Right cardiac atrium (tissue), 5 donors: ENCODE data around the gene ZNF335. TPM values are rescaled to one million over a fixed set of nuclear protein-coding genes. Genes with fewer than 3 reads are reported as not detected.

ENCODE experiments used
- ATAC-seq, 2 donors: fragments of 200-7000 bp; cut with Tn5 transposase; one replicate each; pipeline versions ENCODE4 v1.8.0 to v1.9.1; 2020; ENCODE audit warnings: moderate library complexity in 2 of 2, mild to moderate bottlenecking in 1 of 2
- DNase-seq, 3 donors: peaks; one replicate each; pipeline ENCODE4 v3.0.0-alpha.2; 2020
- H3K27ac ChIP-seq: one replicate; pipeline ENCODE4 v1.5.1; 2013; ENCODE audit warnings: mild to moderate bottlenecking, low read length, control low read depth, moderate library complexity
- H3K27me3 ChIP-seq: one replicate; pipeline ENCODE4 v1.6.1; 2013; ENCODE audit not compliant: control insufficient read depth, insufficient read depth
- H3K4me1 ChIP-seq: one replicate; pipeline ENCODE4 v1.6.1; 2013; ENCODE audit warnings: low read length; ENCODE audit not compliant: control insufficient read depth, insufficient read depth
- H3K4me3 ChIP-seq: one replicate; pipeline ENCODE4 v1.5.1; 2013; ENCODE audit warnings: low read length, control low read depth
- H3K9me3 ChIP-seq: one replicate; pipeline ENCODE4 v1.6.1; 2013; ENCODE audit warnings: low read length; ENCODE audit not compliant: control insufficient read depth
- WGBS: extraction: QIAGEN DNeasy Blood & Tissue Kit; methylation state at CpG from one replicate; pipeline ENCODE4 v1.1.7; 2013; 5-methylcytosine and 5-hydroxymethylcytosine counted together
- intact Hi-C, 4 donors: fragments of 100-400 bp; cut with DNase I; formaldehyde crosslinking; loops; one replicate each; pipeline versions ENCODE4 v1.11.0 to v1.14.0; 2022 to 2023
- polyA plus RNA-seq: library from polyadenylated mRNA; stranded (reverse); fragments of 200-250 nt; gene quantifications from one replicate; pipeline ENCODE4 v1.2.3, GENCODE V29; 2013
- total RNA-seq, 4 donors: library from RNA; stranded (reverse); fragmentation: NEBNext Ultra II Directional; extraction: Animal tissue kit (Norgen Biotek cat#: 25700); gene quantifications; one replicate each; pipeline ENCODE4 v1.2.1, GENCODE V29; 2021
- donor health status: healthy with polysubstance abuse.
- donor health status: DM: no; HTN: yes; CAD: no.
- donor health status: DM: no; HTN: no; CAD: no.
- donor health status: DM: no; HTN: yes; CAD: no; lungs with severe emphysema.
- donor health status: DM: yes; HTN: yes; CAD: no.

The ZNF335 gene
- total and polyA plus RNA-seq, 5 donors = 6.4 to 10.1 (median 8.5) TPM

DNA sequence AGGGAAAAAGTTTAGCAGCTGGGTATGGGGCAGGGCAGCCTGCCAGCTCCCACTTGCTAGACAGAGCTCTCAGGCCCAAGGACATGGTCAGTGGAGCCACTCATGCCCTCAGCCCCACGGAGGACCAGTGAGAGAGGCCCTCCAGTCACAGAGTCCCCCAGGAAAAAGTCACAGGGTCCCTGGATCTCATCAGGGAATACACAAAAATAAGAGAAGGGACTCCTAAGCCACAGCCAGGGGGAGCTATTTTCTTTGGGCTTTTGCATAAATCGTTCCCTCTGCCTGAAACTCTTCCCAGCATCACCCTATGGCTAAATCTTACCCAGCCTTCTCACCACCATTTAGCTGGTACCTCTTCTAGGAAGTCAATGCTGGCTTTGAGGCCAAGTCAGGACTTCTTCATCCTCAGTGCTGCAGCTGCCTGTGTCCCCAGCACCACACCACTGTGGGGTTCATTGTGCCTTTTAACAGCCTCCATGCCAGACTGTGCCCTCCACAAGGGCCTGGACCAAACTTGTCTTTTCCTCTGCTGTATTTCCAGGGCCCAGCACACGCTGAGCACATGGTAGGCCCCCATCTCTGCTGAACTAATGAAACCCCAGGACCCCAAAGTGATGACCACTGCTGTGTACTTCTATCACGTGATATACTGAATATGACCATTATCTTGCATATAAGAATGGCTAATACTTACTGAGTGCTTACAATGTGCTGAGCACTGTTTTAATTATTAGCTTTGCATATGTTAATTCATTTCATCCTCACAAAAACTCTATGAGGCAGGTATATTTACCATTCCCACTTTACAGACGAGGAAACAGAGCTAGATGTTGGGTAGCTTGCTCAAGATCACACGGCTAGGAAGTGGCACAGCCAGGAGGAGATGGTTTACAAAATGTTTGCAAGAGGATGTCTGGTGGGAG is 2.0 kb downstream of the ZNF335 start:
- intact Hi-C loops = loop anchor here in 3 of 4 donors (10.0 kb wide), 4 partner anchors 75 to 175 kb away; partner anchors contain the start of genes CTSA (in 1 of the 3), DNTTIP1 (in 1 of the 3), NEURL2 (in 1 of the 3) and TNNC2 (in 1 of the 3)

GRCh38 chr20:45968801-45969711 is 2.9 kb downstream of the ZNF335 start:
- 83% methylated on average over 14 of the region's 14 CpGs for WGBS
- Histone ChIP-seq H3K27me3 (no peaks in the 10 kb centered on the region), H3K4me1 (no peaks in the 10 kb centered on the region), H3K27ac (no peak overlapping the region), H3K9me3 (no peaks in the 10 kb centered on the region), H3K4me3 (no peak overlapping the region)
- intact Hi-C loops = loop anchor here in 3 of 4 donors (10.0 kb wide), 4 partner anchors 74 to 174 kb away; partner anchors contain the start of genes CTSA (in 1 of the 3), DNTTIP1 (in 1 of the 3), NEURL2 (in 1 of the 3) and TNNC2 (in 1 of the 3)
- ATAC-seq = no peak
- peak in 2 of 3 donors; percentile 57 to 64 for DNase-seq

More for the DNA sequence above, 2.0 kb downstream of the ZNF335 start:
- Histone ChIP-seq H3K9me3 (no peaks in the 10 kb centered on the region), H3K27ac (no peak overlapping the region), H3K27me3 (no peaks in the 10 kb centered on the region), H3K4me1 (no peaks in the 10 kb centered on the region), H3K4me3 (peak overlapping the region; percentile 85)
- ATAC-seq (no peak), DNase-seq (peak in 2 of 3 donors; percentile 9 to 63)
- 41% methylated on average over 6 of the region's 6 CpGs for WGBS

GRCh38 chr20:45968081-45968671 is 3.8 kb downstream of the ZNF335 start:
- no peak for ATAC-seq
- intact Hi-C loops = loop anchor here in 3 of 4 donors (10.0 kb wide), 4 partner anchors 73 to 173 kb away; partner anchors contain the start of genes CTSA (in 1 of the 3), DNTTIP1 (in 1 of the 3), NEURL2 (in 1 of the 3) and TNNC2 (in 1 of the 3)

DNA sequence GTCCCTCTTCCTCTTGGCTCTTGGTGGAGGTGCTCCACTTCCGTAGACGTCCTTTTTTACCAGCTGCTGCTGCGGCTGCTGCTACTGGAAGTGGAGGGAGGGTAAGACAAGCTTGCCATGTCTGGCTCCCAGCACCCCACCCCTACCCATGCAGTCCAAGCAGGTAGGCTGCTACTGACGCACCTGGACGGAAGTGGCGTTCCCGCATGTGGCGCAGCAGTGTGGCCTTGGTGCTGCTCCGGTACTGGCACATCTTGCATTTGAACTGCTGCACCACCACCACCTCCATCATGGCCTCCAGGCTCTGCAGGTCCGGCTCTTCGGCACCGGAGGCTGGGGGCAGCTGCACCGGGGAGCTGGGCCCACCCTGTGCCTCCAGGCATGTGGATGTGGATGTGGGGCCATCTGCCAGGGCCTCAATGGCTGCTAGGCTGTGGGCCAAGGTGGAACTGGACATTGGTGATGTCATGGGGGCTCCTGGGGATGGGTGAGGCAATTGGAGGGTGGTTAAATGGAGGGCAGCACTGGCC is 4.4 kb downstream of the ZNF335 start:
- intact Hi-C loops = loop anchor here in 3 of 4 donors (10.0 kb wide), 4 partner anchors 73 to 173 kb away; partner anchors contain the start of genes CTSA (in 1 of the 3), DNTTIP1 (in 1 of the 3), NEURL2 (in 1 of the 3) and TNNC2 (in 1 of the 3)
- no peaks in the 10 kb centered on the region for H3K9me3 ChIP-seq
- no peaks in the 10 kb centered on the region for H3K27me3 ChIP-seq
- ATAC-seq = no peak
- no peak overlapping the region for H3K27ac ChIP-seq
- no peak overlapping the region for H3K4me3 ChIP-seq
- H3K4me1 ChIP-seq = no peaks in the 10 kb centered on the region
- 96% methylated on average over 13 of the region's 13 CpGs for WGBS
- DNase-seq = peak in 2 of 3 donors; percentile 56 to 60

More at GRCh38 chr20:45968081-45968671, 3.8 kb downstream of the ZNF335 start:
- peak in 1 of 3 donors; percentile 60 for DNase-seq
- Histone ChIP-seq H3K27ac (no peak overlapping the region), H3K4me3 (no peak overlapping the region), H3K27me3 (no peaks in the 10 kb centered on the region), H3K9me3 (no peaks in the 10 kb centered on the region), H3K4me1 (no peaks in the 10 kb centered on the region)
- WGBS = 90% methylated on average over 10 of the region's 10 CpGs

DNA sequence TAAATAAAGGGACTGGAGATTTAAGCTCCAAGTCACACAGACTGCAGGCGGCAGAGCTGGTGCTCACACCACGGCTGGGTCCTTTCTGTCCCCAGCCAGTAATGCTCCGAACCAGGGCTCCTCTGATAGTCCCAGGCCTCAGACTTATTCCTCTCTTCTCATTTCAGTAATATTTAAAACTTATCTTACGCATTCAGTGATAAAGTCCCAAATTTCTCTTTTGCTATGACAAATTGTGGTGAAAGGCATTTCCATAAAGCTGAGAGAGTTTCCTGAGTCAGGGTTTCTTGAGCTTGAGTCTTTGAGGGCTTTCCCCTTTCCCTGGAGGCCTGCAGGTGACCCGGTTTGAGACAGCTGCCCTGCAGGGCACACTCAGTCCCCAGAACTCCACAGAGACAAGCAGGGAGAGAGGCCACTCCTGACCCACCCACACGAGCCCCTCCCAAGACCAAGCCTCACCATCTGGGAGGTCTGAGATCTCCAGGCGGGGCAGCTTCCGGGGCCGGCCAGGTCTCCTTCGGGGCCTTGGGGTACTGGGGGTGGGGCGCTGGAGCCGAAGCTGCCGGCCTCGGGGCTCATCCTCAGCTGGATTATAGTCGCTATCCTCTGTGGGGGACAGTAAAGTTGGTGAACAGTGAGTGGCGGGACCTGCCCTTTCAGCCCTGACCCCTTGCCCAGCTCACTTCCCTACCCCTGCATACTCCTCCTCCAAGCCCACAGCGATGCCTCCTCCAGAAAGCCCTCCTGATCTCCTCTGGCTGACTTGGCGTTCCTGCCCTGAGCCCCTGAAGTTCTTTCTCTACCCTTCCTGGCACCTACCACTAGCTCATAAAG is 6.6 kb downstream of the ZNF335 start:
- no peaks in the 10 kb centered on the region for H3K4me1 ChIP-seq
- ATAC-seq = no peak
- H3K4me3 ChIP-seq = no peak overlapping the region
- 82% methylated on average over 18 of the region's 18 CpGs for WGBS
- no peak overlapping the region for H3K27ac ChIP-seq
- H3K9me3 ChIP-seq = no peaks in the 10 kb centered on the region
- intact Hi-C loops = loop anchor here in 3 of 4 donors (10.0 kb wide), 4 partner anchors 71 to 171 kb away; partner anchors contain the start of genes CTSA (in 1 of the 3), DNTTIP1 (in 1 of the 3), NEURL2 (in 1 of the 3) and TNNC2 (in 1 of the 3)
- no peaks in the 10 kb centered on the region for H3K27me3 ChIP-seq
- DNase-seq = peak in 1 of 3 donors; percentile 41

DNA sequence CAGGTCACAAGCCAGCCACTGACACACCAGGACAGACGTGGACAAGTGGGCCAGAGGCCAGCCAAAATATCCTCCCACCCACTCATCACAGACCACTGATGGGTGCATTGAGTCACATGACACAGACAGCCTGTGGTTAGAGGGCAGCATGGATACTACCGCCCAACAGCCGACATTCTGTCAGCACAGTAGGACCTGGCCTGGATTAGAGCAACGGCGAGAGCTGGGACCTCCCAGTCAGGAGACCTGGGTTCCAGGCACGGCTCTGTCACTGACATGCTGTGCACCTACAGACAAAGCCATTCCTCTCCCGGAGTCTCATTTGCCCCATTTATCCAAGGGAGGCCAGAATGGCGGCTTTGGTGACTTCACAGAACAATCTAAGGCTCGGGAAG is 8.0 kb downstream of the ZNF335 start:
- ATAC-seq (no peak), DNase-seq (peak in 1 of 3 donors; percentile 21)
- Histone ChIP-seq H3K27me3 (no peaks in the 10 kb centered on the region), H3K27ac (no peak overlapping the region), H3K9me3 (no peaks in the 10 kb centered on the region), H3K4me1 (no peaks in the 10 kb centered on the region), H3K4me3 (no peak overlapping the region)
- intact Hi-C loops = loop anchor here in 3 of 4 donors (10.0 kb wide), 4 partner anchors 69 to 169 kb away; partner anchors contain the start of genes CTSA (in 1 of the 3), DNTTIP1 (in 1 of the 3), NEURL2 (in 1 of the 3) and TNNC2 (in 1 of the 3)
- 83% methylated on average over 9 of the region's 9 CpGs for WGBS

DNA sequence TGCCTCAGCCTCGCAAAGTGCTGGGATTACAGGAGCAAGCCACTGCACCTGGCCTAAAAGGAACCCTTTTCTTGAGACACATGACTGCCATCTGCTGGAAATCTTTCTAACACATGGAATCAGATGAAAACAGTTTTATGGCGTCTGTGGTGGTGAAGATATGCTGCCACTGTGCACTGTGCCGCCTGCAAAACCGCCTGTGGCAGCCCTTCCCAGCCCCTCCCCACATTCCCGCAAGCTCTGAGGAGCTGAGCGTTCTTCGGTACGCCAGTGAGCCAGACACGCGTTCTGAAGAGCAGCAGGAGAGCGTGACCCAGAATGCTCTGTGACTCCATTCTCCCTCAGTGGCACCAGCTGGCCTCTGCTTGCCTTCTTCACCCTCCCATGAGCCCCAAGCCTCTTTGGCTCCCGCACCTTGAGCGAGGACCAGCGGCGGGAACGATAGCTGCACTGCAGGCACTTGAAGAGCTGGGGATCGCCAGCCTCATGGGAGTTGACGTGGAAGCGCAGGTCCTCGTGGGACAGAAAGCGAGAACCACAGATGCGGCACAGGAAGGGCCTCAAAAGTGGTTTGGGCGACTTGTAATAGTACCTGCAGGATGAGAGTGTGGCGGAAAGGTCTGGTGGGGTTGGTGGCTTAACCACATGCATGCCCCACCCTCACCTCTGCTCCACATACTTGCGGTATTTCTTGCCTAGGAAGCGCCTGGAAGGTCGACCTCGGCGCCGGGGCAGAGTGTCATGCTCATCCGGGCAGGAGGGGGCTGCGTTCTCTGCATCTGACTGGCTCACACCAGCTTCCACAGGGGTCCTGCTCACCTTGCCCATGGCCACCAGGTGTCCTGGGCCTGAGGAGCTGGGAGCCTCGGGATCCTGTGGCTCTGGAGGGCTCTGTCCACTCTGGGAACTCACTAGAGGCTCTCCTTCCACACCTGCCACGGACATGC is 8.7 kb downstream of the ZNF335 start:
- WGBS = 84% methylated on average over 34 of the region's 34 CpGs
- intact Hi-C loops = loop anchor here in 3 of 4 donors (10.0 kb wide), 4 partner anchors 69 to 169 kb away; partner anchors contain the start of genes CTSA (in 1 of the 3), DNTTIP1 (in 1 of the 3), NEURL2 (in 1 of the 3) and TNNC2 (in 1 of the 3)
- Histone ChIP-seq H3K9me3 (no peaks in the 10 kb centered on the region), H3K4me1 (no peaks in the 10 kb centered on the region), H3K27me3 (no peaks in the 10 kb centered on the region), H3K4me3 (no peak overlapping the region), H3K27ac (no peak overlapping the region)
- no peak for ATAC-seq
- DNase-seq = peak in 1 of 3 donors; percentile 46

GRCh38 chr20:45962031-45962755 is 9.8 kb downstream of the ZNF335 start:
- no peak for ATAC-seq
- DNase-seq = peak in 1 of 3 donors; percentile 36
- Histone ChIP-seq H3K9me3 (no peaks in the 10 kb centered on the region), H3K4me3 (no peak overlapping the region), H3K4me1 (no peaks in the 10 kb centered on the region), H3K27ac (no peak overlapping the region), H3K27me3 (no peaks in the 10 kb centered on the region)
- WGBS = 93% methylated on average over 26 of the region's 26 CpGs
- intact Hi-C loops = loop anchor here in 3 of 4 donors (10.0 kb wide), 4 partner anchors 67 to 167 kb away; partner anchors contain the start of genes CTSA (in 1 of the 3), DNTTIP1 (in 1 of the 3), NEURL2 (in 1 of the 3) and TNNC2 (in 1 of the 3)
